Stomach (tissue), 4 donors: ENCODE measurements around the gene TGM3.
"Not testable (repeated sequence)": the region's sequence is repeated elsewhere in the genome, so short reads cannot be mapped to it uniquely, and the experiment has no call there.

Experiments
- CTCF ChIP-seq, 7 experiments: fragments of 450-650 bp in 4 of 7; fragments of 200-600 bp in 3 of 7; sonication (generic) in 3 of 7; IDR thresholded peaks; one replicate each; pipeline ENCODE4 v1.5.1; 2016 to 2019; ENCODE audit warnings: antibody characterized with exemption in 7 of 7, control low read depth in 2 of 7, mild to moderate bottlenecking in 1 of 7
- POLR2A ChIP-seq, 4 donors: fragments of 450-650 bp; IDR thresholded peaks; one replicate each; pipeline ENCODE4 v1.6.1; 2016; ENCODE audit warnings: antibody characterized with exemption in 4 of 4, control low read depth in 2 of 4, mild to moderate bottlenecking in 1 of 4, moderate library complexity in 1 of 4
- POLR2AphosphoS5 ChIP-seq, 3 donors: sonication (generic); formaldehyde crosslinking; IDR thresholded peaks; one replicate each; pipeline ENCODE4 v1.6.1; 2016; ENCODE audit warnings: antibody characterized with exemption in 3 of 3

- not testable (repeated sequence) for TF ChIP-seq POLR2AphosphoS5, CTCF, POLR2A (IDR thresholded peaks at IDR 0.05)
Measured at GRCh38 chr20:2264621-2265374, 31.0 kb upstream of the TGM3 start.
